Measurements from ENCODE around the gene ENOX1.
A peak's percentile ranks its signal among the peaks of the same experiment; 100 is the strongest.

Gene ENOX1

DNA sequence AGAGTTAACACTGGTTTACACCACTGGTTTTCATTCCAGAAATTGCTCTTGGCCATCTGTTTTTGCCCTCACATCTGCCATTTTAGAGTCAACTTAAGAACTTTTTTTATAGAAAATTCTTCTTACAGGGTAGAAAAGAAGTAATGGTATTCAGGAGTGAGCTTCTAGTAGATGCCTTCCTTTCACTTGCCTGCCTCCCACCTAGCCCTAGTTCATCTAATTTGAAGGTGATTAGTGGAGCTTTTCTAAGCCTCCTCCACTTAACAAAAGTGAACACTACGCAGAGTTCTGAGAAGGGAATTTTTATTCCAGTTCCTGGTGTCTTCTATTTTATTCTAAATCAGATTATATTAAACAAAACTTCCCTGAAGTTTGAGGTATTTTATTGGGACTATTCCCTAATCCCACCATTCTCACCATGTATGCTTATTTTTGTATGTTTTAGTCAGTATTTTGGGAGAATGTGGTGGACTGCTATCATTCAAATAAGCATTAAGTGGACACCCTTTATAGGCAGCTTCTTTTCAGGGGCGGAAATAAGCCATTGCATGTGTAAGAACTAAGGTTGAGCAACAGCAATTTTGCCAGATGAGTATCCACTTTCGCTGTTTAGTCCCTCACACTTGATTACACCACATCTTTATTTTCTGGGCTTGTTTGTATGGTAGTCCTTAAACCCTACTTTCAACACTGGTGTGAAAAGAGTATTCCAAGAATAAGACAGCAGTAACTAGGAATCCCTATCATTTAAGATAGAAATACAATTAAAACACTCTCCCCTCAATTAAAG lies 156.9 kb downstream of the ENOX1 start:
- TF ChIP-seq PPARA (CRISPR knock-in tag; IDR thresholded peaks at IDR 0.05; ENCODE audit: borderline replicate concordance) (no peak), ARNTL (CRISPR knock-in tag; IDR thresholded peaks at IDR 0.05; ENCODE audit: borderline replicate concordance, low read depth) (no peak)
- no peak for ATAC-seq

DNA sequence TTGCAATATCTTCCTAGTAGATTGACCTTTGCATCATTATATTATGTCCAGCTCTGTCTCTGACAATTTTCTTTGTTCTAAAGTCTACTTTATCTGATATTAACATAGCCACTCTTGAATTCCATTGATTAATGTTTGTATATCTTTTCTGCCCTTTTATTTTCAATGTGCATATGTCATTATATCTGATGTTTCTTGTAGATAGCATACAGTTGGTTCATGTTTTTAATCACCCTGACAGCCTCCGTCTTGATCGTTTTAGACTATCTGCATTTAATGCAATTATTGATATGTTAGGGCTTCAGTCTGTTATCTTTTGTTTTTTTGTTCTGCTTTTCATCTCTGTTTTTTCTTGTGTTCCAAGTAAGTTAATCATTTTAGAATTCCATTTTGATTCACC lies 159.8 kb downstream of the ENOX1 start:
- TF ChIP-seq, protein P1, sequence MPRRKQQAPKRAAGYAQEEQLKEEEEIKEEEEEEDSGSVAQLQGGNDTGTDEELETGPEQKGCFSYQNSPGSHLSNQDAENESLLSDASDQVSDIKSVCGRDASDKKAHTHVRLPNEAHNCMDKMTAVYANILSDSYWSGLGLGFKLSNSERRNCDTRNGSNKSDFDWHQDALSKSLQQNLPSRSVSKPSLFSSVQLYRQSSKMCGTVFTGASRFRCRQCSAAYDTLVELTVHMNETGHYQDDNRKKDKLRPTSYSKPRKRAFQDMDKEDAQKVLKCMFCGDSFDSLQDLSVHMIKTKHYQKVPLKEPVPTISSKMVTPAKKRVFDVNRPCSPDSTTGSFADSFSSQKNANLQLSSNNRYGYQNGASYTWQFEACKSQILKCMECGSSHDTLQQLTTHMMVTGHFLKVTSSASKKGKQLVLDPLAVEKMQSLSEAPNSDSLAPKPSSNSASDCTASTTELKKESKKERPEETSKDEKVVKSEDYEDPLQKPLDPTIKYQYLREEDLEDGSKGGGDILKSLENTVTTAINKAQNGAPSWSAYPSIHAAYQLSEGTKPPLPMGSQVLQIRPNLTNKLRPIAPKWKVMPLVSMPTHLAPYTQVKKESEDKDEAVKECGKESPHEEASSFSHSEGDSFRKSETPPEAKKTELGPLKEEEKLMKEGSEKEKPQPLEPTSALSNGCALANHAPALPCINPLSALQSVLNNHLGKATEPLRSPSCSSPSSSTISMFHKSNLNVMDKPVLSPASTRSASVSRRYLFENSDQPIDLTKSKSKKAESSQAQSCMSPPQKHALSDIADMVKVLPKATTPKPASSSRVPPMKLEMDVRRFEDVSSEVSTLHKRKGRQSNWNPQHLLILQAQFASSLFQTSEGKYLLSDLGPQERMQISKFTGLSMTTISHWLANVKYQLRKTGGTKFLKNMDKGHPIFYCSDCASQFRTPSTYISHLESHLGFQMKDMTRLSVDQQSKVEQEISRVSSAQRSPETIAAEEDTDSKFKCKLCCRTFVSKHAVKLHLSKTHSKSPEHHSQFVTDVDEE (CRISPR knock-in tag; IDR thresholded peaks at IDR 0.05): 0 out of 2 replicates have a peak, but pooled peaks have one; percentile 35
- TF ChIP-seq CSDC2 (CRISPR knock-in tag; IDR thresholded peaks at IDR 0.05) (no peak), RARB (CRISPR knock-in tag; IDR thresholded peaks at IDR 0.05) (no peak), ESRRG (CRISPR knock-in tag; IDR thresholded peaks at IDR 0.05) (no peak), TCF4 (CRISPR knock-in tag; IDR thresholded peaks at IDR 0.05; ENCODE audit: borderline replicate concordance) (peak; percentile 71; the same call in 1 of the 2 replicates), ISL1 (CRISPR knock-in tag; IDR thresholded peaks at IDR 0.05) (peak; percentile 43; the same call in 1 of the 2 replicates)
- no peak for ATAC-seq

DNA sequence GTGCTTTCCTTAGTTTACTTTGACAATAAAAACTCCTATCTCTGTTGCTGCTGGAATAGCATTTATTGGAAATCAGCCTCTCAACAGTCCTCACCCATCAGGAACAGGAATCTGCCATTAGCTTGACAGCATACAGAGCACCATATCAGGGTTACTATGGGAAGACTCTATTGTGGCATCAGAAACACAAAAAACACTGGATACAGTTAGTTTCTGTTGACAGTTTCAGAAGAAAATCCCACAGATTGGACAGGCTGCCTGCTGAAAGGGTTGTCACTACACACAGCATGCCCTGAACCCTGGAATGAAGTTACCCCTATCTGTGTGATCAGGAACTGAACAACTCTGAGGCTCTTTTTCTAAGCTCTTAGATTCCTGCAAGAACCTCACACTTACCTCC lies 172.7 kb downstream of the ENOX1 start:
- TF ChIP-seq ARNTL (CRISPR knock-in tag; IDR thresholded peaks at IDR 0.05; ENCODE audit: borderline replicate concordance, low read depth): no peak
- TF ChIP-seq SNAI2 (CRISPR knock-in tag; IDR thresholded peaks at IDR 0.05): no peak
- no peak for TF ChIP-seq PPARA (CRISPR knock-in tag; IDR thresholded peaks at IDR 0.05; ENCODE audit: borderline replicate concordance)
- no peak for TF ChIP-seq BACH2 (CRISPR knock-in tag; IDR thresholded peaks at IDR 0.05; ENCODE audit: borderline replicate concordance)
- no peak for TF ChIP-seq ZC3H10 (CRISPR knock-in tag; IDR thresholded peaks at IDR 0.05)
- TF ChIP-seq ZNF565 (CRISPR knock-in tag; conservative IDR thresholded peaks at IDR 0.05; ENCODE audit: low read depth): no peak
- TF ChIP-seq RARB (CRISPR knock-in tag; IDR thresholded peaks at IDR 0.05): no peak
- TF ChIP-seq ZNF8 (CRISPR knock-in tag; IDR thresholded peaks at IDR 0.05): no peak
- TF ChIP-seq ZNF70 (CRISPR knock-in tag; IDR thresholded peaks at IDR 0.05): no peak
- TF ChIP-seq, protein P1 (CRISPR knock-in tag; IDR thresholded peaks at IDR 0.05): no peak
- TF ChIP-seq, protein P2, sequence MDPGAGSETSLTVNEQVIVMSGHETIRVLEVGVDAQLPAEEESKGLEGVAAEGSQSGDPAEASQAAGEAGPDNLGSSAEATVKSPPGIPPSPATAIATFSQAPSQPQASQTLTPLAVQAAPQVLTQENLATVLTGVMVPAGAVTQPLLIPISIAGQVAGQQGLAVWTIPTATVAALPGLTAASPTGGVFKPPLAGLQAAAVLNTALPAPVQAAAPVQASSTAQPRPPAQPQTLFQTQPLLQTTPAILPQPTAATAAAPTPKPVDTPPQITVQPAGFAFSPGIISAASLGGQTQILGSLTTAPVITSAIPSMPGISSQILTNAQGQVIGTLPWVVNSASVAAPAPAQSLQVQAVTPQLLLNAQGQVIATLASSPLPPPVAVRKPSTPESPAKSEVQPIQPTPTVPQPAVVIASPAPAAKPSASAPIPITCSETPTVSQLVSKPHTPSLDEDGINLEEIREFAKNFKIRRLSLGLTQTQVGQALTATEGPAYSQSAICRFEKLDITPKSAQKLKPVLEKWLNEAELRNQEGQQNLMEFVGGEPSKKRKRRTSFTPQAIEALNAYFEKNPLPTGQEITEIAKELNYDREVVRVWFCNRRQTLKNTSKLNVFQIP (CRISPR knock-in tag; IDR thresholded peaks at IDR 0.05; ENCODE audit: borderline replicate concordance, low read depth): no peak
- TF ChIP-seq, protein P3, sequence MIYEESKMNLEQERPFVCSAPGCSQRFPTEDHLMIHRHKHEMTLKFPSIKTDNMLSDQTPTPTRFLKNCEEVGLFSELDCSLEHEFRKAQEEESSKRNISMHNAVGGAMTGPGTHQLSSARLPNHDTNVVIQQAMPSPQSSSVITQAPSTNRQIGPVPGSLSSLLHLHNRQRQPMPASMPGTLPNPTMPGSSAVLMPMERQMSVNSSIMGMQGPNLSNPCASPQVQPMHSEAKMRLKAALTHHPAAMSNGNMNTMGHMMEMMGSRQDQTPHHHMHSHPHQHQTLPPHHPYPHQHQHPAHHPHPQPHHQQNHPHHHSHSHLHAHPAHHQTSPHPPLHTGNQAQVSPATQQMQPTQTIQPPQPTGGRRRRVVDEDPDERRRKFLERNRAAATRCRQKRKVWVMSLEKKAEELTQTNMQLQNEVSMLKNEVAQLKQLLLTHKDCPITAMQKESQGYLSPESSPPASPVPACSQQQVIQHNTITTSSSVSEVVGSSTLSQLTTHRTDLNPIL (CRISPR knock-in tag; IDR thresholded peaks at IDR 0.05; ENCODE audit: low read depth): no peak
- no peak for TF ChIP-seq ZFP30 (CRISPR knock-in tag; IDR thresholded peaks at IDR 0.05)
- no peak for TF ChIP-seq TCF4 (CRISPR knock-in tag; IDR thresholded peaks at IDR 0.05; ENCODE audit: borderline replicate concordance)
- TF ChIP-seq, protein P4, sequence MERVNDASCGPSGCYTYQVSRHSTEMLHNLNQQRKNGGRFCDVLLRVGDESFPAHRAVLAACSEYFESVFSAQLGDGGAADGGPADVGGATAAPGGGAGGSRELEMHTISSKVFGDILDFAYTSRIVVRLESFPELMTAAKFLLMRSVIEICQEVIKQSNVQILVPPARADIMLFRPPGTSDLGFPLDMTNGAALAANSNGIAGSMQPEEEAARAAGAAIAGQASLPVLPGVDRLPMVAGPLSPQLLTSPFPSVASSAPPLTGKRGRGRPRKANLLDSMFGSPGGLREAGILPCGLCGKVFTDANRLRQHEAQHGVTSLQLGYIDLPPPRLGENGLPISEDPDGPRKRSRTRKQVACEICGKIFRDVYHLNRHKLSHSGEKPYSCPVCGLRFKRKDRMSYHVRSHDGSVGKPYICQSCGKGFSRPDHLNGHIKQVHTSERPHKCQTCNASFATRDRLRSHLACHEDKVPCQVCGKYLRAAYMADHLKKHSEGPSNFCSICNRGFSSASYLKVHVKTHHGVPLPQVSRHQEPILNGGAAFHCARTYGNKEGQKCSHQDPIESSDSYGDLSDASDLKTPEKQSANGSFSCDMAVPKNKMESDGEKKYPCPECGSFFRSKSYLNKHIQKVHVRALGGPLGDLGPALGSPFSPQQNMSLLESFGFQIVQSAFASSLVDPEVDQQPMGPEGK (CRISPR knock-in tag; IDR thresholded peaks at IDR 0.05; ENCODE audit: borderline replicate concordance): no peak
- no peak for ATAC-seq
